ENCODE measurements around the gene FHOD3. TPM values are rescaled to one million over a fixed set of nuclear protein-coding genes. Genes with fewer than 3 reads are reported as not detected.
A peak's percentile ranks its signal among the peaks of the same experiment; 100 is the strongest.

FHOD3 gene
- total and polyA plus RNA-seq, 11 donors = 109 to 532 (median 262) TPM

DNA sequence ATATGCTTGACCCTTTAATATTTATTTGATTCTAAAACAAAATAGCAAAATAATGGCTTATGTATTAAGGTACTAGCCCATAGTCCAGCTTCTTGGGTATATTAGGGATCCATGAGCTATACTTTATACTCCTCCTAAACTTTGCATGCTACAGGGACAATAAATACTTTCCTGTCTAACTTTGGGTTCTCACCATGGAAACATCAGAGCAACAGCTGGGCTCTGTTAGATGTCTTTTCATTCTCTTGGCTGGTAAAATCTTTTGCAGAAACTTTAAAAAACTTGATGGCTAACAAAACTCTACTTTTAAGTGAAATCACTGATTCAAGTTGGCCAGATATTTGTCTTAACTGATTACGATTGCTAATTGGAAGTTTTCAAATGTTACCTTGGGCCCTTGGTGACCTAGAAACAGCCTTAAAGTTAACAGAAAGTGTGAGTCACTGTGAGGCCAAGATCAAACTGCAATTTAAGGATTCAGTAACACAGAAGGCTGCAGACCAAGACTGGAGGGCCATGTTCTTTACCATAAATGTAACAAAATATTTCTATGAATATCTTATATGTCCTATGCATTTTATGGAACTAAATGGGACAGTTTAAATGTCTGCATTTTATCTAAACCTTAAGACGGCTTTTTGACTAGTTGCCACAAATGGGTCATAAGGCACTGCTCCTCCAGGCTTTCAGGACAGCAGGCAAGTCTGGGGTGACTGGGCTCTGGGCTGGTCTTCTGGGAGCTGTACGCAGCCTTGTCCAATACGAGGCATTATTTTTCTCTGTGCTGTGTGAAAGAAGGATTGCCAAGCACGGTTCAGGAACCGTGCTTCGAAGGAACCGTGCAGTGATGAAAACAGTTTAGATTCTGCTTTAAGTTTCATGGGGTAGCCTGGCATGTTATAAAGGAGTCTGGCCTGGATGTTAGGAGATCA is 342.8 kb downstream of the FHOD3 start:
- intact Hi-C loops (cut with DNase I) = no loop called here
- H3K27ac ChIP-seq = peak overlapping the region in 3 of 12 donors; percentile 28 to 35 (median 28)
- peaks cover 0 to 39% (median 10%) of the 10 kb centered on the region in 12 donors for H3K4me1 ChIP-seq
- WGBS, 4 donors = 56 to 76% (median 66%) methylated on average over 8 of the region's 8 CpGs
- no peaks in the 10 kb centered on the region for H3K36me3 ChIP-seq
- no peaks in the 10 kb centered on the region for H3K27me3 ChIP-seq
- DNase-seq (no peak), ATAC-seq (no peak)
- no peak overlapping the region for H3K4me3 ChIP-seq
- TF ChIP-seq, protein P1, sequence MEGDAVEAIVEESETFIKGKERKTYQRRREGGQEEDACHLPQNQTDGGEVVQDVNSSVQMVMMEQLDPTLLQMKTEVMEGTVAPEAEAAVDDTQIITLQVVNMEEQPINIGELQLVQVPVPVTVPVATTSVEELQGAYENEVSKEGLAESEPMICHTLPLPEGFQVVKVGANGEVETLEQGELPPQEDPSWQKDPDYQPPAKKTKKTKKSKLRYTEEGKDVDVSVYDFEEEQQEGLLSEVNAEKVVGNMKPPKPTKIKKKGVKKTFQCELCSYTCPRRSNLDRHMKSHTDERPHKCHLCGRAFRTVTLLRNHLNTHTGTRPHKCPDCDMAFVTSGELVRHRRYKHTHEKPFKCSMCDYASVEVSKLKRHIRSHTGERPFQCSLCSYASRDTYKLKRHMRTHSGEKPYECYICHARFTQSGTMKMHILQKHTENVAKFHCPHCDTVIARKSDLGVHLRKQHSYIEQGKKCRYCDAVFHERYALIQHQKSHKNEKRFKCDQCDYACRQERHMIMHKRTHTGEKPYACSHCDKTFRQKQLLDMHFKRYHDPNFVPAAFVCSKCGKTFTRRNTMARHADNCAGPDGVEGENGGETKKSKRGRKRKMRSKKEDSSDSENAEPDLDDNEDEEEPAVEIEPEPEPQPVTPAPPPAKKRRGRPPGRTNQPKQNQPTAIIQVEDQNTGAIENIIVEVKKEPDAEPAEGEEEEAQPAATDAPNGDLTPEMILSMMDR (IDR thresholded peaks at IDR 0.05) = no peak
- no peak for TF ChIP-seq POLR2A (IDR thresholded peaks at IDR 0.05)
- no peaks in the 10 kb centered on the region for H3K9me3 ChIP-seq

DNA sequence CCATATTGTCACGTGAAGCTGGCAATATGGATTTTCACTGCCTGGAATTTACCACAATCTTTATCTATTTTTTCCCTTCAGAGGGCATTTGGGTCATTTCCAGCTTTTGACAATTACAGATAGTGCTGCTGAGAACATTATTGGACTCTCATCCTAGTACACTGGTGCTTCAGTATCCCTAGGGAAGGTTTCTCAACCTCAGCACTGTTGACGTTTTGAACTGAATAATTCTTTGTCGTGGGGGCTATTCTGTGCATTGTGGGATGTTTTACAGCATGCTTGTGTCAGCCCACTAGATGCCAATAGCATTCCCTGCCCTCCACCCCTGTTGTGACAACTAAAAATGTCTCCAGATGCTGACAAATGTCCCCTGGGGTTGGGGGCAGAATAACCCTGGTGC is 345.5 kb downstream of the FHOD3 start:
- intact Hi-C loops (cut with DNase I) = no loop called here
- no peak for TF ChIP-seq POLR2A (IDR thresholded peaks at IDR 0.05)
- TF ChIP-seq, protein P1 (IDR thresholded peaks at IDR 0.05) = no peak

DNA sequence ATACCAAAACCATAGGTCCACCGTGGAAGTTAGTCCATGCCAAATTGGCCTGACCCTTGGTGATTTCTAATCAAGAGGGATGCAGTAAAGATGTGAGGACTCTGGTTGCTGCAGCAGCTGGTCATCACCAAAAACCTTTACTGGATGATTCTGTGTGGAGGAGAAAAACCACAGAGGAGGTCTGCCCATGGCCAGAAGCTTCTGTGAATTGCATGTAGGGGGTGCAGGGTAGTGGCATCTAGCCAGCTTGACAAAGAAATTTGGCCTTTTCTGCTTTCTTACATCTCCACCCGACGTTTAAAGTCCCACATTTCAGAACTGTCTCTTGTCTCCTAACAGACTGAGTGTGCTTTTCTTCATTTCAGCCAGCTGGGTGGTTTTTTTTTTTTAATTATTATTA is 351.3 kb downstream of the FHOD3 start:
- WGBS, 4 donors = 79 to 88% (median 86%) methylated on average over 3 of the region's 3 CpGs
- no peak for DNase-seq
- no peak for TF ChIP-seq POLR2A (IDR thresholded peaks at IDR 0.05)
- TF ChIP-seq, protein P1 (IDR thresholded peaks at IDR 0.05) = no peak
- intact Hi-C loops (cut with DNase I) = no loop called here
- H3K4me1 ChIP-seq = peaks cover 0 to 6% (median 0%) of the 10 kb centered on the region in 12 donors
- H3K27me3 ChIP-seq = no peaks in the 10 kb centered on the region
- no peak for ATAC-seq
- H3K36me3 ChIP-seq = peaks cover 0 to 13% (median 0%) of the 10 kb centered on the region in 9 donors
- H3K27ac ChIP-seq = no peak overlapping the region
- H3K4me3 ChIP-seq = no peak overlapping the region
- no peaks in the 10 kb centered on the region for H3K9me3 ChIP-seq

More for the DNA sequence above, 345.5 kb downstream of the FHOD3 start:
- Histone ChIP-seq H3K4me1 (peaks cover 0 to 34% (median 10%) of the 10 kb centered on the region in 12 donors), H3K36me3 (no peaks in the 10 kb centered on the region), H3K9me3 (no peaks in the 10 kb centered on the region), H3K4me3 (no peak overlapping the region), H3K27ac (peak overlapping the region in 2 of 12 donors; percentile 17 to 42), H3K27me3 (no peaks in the 10 kb centered on the region)
- DNase-seq (no peak), ATAC-seq (peak in 2 of 4 donors; percentile 12 to 48)
- WGBS, 4 donors = 11 to 20% (median 16%) methylated on average over 3 of the region's 3 CpGs

DNA sequence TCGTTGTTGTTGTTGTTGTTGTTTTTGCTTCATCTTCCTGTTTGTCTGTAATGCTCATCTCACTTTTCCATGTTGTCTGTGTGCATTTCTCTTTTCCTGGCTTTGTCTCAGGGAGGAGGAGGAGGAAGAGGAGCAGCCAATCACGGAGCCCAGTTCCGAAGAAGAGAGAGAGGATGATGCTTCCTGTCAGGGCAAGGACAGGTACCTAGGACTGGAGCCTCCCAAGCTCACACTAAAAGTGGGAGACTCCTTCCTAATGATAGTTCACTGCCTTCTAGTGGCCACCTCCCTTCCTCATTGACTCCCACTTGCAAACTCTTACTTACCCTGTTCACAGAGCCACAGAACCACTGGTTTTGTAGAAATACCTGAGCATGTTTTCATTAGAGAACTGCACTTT is 351.7 kb downstream of the FHOD3 start:
- H3K4me1 ChIP-seq = peaks cover 0 to 6% (median 0%) of the 10 kb centered on the region in 12 donors
- H3K27ac ChIP-seq = no peak overlapping the region
- no peak for TF ChIP-seq POLR2A (IDR thresholded peaks at IDR 0.05)
- TF ChIP-seq, protein P1 (IDR thresholded peaks at IDR 0.05) = no peak
- WGBS, 4 donors = 71 to 90% (median 77%) methylated on average over 3 of the region's 3 CpGs
- no peak overlapping the region for H3K4me3 ChIP-seq
- no peak for ATAC-seq
- intact Hi-C loops (cut with DNase I) = no loop called here
- H3K9me3 ChIP-seq = no peaks in the 10 kb centered on the region
- H3K36me3 ChIP-seq = peaks cover 0 to 13% (median 0%) of the 10 kb centered on the region in 9 donors
- DNase-seq = no peak
- no peaks in the 10 kb centered on the region for H3K27me3 ChIP-seq
